Tibial nerve (tissue), 4 donors: Measurements from ENCODE around the gene TPRN.

Experiments
- CTCF ChIP-seq, 5 experiments: fragments of 200-600 bp in 3 of 5; fragments of 450-650 bp in 2 of 5; sonication (generic) in 3 of 5; IDR thresholded peaks; one replicate each; pipeline ENCODE4 v1.5.1; 2016 to 2019; ENCODE audit warnings: antibody characterized with exemption in 5 of 5, mild to moderate bottlenecking in 3 of 5, moderate library complexity in 2 of 5
- EP300 ChIP-seq, 2 donors: sonication (generic); formaldehyde crosslinking; IDR thresholded peaks; one replicate each; pipeline ENCODE4 v1.6.1; 2017; ENCODE audit warnings: antibody characterized with exemption in 2 of 2, mild to moderate bottlenecking in 1 of 2

GRCh38 chr9:137218212-137218753 lies 17.7 kb upstream of the TPRN start:
- TF ChIP-seq EP300 (IDR thresholded peaks at IDR 0.05) (no peak), CTCF (IDR thresholded peaks at IDR 0.05) (no peak)
